A673 (cell line): ENCODE data around the gene HSPB7.

Source experiments
- CTCF ChIP-seq: fragments of 300-800, 200-600 bp; sonication (generic); conservative IDR thresholded peaks from 2 replicates; pipeline ENCODE4 v1.5.1; 2017; ENCODE audit warnings: low read depth, mild to moderate bottlenecking, antibody characterized with exemption, low read length, moderate library complexity, mixed read lengths
- EZH2 ChIP-seq: fragments of 200-600 bp; sonication (generic); IDR thresholded peaks from 2 replicates; pipeline ENCODE4 v1.6.1; 2017; ENCODE audit warnings: borderline replicate concordance, low read depth, mild to moderate bottlenecking, mixed read lengths, antibody characterized with exemption, low read length; ENCODE audit not compliant: poor library complexity, severe bottlenecking

GRCh38 chr1:15966081-15966955 is 51.5 kb downstream of the HSPB7 start:
- TF ChIP-seq CTCF (no peak), EZH2 (no peak)
